ENCODE results near the gene TRIM67.
"Not testable (repeated sequence)": the region's sequence is repeated elsewhere in the genome, so short reads cannot be mapped to it uniquely, and the experiment has no call there.

TRIM67 gene

DNA sequence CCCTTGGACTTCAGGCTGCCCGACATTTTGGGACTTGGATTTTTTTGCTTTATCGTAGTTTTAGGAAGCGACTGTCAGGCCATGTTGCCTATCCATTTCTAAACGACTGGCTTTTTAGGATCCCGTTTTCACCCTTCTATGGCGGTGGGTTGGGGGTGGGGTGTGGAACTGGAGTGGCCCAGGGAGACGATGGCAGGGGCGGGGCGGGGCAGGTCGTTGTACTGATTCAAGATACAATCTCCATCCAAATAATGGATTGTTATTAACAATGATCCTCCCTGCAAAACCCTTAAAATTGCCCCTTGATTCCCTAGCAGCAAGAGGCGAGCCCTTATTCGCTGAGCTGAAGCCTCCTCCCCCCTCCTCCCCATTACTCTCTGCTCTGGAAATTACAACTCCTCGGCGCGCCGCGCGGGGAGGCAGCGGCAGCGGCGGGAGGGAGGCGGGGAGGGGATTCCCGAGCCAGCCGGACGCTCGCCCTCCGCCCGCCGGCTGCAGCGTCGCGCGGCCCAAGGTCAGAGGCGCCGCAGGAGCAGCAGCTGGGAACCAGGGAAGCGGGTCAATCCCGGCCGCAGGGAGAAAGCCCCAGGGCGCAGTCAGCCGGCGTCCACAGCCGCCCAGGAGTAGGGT is at the start of gene TRIM67:
TRIM67 (plus strand) TSS at position 392 of the 630 bp plus-strand sequence. CDS start 912 bp downstream, outside the sequence.
- peaks cover 24% of the 10 kb centered on the region for H3K4me1 ChIP-seq (ENCODE audit: insufficient read depth, low read length)
- no peaks in the 10 kb centered on the region for H3K9me3 ChIP-seq (ENCODE audit: low read length)
- peak within 1 kb of the TSS; percentile 76 for H3K4me3 ChIP-seq (ENCODE audit: low read length)
- H2AFZ ChIP-seq (ENCODE audit: low read depth, low read length) = peak within 1 kb of the TSS; percentile 97
- H3K27me3 ChIP-seq (ENCODE audit: insufficient read depth, low read length) = peaks cover 22% of the 10 kb centered on the region
- no peaks in the 10 kb centered on the region for H3K36me3 ChIP-seq (ENCODE audit: insufficient read depth, low read length)

DNA sequence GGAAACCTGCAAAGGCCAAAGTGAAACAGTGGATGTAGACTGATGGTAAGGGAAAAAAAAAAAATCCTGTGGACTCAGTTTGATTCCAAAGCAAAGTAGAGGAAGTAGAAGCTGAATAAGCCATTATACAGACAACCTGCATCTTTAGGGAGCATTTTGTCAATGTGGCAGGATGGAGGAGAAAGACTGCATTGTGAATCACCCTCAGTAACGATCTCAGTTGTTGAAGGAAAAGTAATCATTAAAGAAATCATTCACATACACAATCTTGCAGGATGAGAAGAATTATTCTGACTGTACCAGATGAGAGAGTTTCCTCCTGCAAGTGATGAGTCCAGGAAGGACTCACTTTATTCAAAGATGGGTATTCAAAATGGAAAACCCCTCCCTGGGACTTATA is 45.1 kb upstream of the TRIM67 start:
- H3K4me1 ChIP-seq (ENCODE audit: insufficient read depth, low read length) = no peaks in the 10 kb centered on the region
- H3K27me3 ChIP-seq (ENCODE audit: insufficient read depth, low read length) = peaks cover 2% of the 10 kb centered on the region
- H3K4me3 ChIP-seq (ENCODE audit: low read length) = no peak overlapping the region
- peaks cover 2% of the 10 kb centered on the region for H3K9me3 ChIP-seq (ENCODE audit: low read length)
- H2AFZ ChIP-seq (ENCODE audit: low read depth, low read length) = no peak overlapping the region
- H3K36me3 ChIP-seq (ENCODE audit: insufficient read depth, low read length) = no peaks in the 10 kb centered on the region

DNA sequence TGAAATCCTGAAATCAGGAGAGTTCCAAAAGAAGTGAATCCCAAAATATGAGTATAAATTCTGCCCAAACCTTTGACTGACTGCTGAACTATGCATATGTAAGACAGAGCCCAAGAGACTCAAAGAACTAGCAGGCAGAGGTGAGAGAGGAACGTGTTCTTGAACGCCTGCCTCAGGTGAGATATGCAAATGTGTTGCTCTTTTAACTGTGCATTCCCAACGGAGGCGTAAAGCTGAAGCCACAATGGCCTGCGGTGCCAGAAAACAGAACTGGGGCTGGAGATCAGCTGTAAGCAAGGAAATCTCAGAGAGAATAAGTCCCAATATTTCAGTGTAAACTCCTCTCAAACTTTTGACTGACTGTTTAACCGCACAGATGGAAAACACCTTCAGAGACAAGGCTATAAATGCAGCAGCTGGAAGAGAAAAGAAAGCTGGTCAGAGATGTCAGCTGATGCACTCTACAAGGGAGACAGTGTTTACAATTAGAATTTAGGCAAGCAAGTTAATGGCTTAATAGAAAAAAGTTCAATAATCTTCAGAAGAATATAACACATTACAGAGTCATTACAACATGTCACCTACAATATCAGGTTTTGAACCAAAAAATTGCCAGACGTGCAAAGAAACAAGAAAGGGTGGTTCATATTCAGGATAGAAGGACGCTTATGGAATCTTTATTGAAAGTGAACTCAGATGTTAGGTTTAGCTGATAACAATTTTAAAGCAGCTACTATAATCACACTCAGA is 43.0 kb upstream of the TRIM67 start:
- no peak overlapping the region for H3K4me3 ChIP-seq (ENCODE audit: low read length)
- no peaks in the 10 kb centered on the region for H3K36me3 ChIP-seq (ENCODE audit: insufficient read depth, low read length)
- H2AFZ ChIP-seq (ENCODE audit: low read depth, low read length) = no peak overlapping the region
- H3K9me3 ChIP-seq (ENCODE audit: low read length) = peaks cover 5% of the 10 kb centered on the region
- H3K4me1 ChIP-seq (ENCODE audit: insufficient read depth, low read length) = no peaks in the 10 kb centered on the region
- peaks cover 2% of the 10 kb centered on the region for H3K27me3 ChIP-seq (ENCODE audit: insufficient read depth, low read length)

DNA sequence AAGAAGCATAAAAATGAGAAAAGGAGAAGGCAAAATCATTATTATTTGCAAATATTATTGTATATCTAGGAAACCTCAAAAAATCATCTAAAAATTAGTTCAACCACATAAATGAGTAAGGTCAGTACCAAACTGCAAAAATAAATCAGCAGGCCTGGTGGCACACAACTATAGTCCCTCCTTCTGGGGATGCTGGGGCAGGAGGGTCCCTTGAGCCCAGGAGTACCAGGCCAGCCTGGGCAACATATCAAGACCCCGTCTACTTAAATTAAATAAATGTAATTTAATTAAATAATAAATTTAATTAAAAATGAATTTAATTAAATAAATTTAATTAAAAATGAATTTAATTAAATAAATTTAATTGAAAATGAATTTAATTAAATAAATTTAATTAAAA is 40.3 kb upstream of the TRIM67 start:
- Histone ChIP-seq H2AFZ (ENCODE audit: low read depth, low read length) (no peak overlapping the region), H3K4me3 (ENCODE audit: low read length) (no peak overlapping the region), H3K9me3 (ENCODE audit: low read length) (peaks cover 5% of the 10 kb centered on the region), H3K27me3 (ENCODE audit: insufficient read depth, low read length) (peaks cover 2% of the 10 kb centered on the region), H3K36me3 (ENCODE audit: insufficient read depth, low read length) (no peaks in the 10 kb centered on the region), H3K4me1 (ENCODE audit: insufficient read depth, low read length) (peaks cover 8% of the 10 kb centered on the region)

DNA sequence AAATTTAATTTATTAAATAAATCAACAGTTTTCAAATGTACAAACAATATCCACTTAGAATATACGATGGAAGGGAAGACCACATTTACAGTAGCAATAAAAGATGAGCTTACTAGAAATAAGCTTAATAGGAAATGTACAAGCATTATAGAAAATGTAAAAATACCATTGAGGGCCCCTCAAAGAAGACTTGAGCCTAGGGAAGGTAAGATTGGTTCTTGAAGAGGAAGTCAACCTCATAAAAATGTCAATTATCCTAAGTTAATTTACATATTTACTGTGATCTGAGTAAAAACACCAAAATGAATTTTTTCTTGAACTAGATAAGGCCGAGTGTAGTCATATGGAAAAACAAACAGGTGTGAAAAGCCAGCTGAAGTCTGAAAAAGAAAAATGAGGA is 39.7 kb upstream of the TRIM67 start:
- no peaks in the 10 kb centered on the region for H3K36me3 ChIP-seq (ENCODE audit: insufficient read depth, low read length)
- H3K9me3 ChIP-seq (ENCODE audit: low read length) = peaks cover 5% of the 10 kb centered on the region
- no peak overlapping the region for H2AFZ ChIP-seq (ENCODE audit: low read depth, low read length)
- H3K4me1 ChIP-seq (ENCODE audit: insufficient read depth, low read length) = peaks cover 8% of the 10 kb centered on the region
- peaks cover 2% of the 10 kb centered on the region for H3K27me3 ChIP-seq (ENCODE audit: insufficient read depth, low read length)
- H3K4me3 ChIP-seq (ENCODE audit: low read length) = no peak overlapping the region

DNA sequence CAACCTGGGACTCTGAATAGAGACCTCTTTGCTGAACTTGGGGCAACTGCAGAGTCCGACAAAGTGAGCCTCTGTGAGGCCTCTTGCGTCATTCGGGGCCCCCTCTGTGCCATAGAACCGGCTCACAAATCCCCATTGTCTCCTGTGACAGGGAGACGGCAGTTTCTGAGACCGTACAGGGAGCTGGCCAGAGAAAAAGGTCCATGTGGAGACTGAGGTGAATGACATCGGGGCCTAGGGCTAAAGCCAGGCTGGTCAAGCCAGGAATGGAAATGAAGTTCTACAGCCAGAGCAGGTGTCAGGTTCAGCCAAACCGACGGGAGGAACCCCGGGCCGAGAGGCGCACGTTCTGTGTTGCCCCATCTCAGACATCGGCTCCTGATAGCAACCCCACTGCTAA is 37.1 kb upstream of the TRIM67 start:
- Histone ChIP-seq H3K36me3 (ENCODE audit: insufficient read depth, low read length) (no peaks in the 10 kb centered on the region), H3K4me1 (ENCODE audit: insufficient read depth, low read length) (peaks cover 8% of the 10 kb centered on the region), H3K27me3 (ENCODE audit: insufficient read depth, low read length) (no peaks in the 10 kb centered on the region), H3K4me3 (ENCODE audit: low read length) (no peak overlapping the region), H2AFZ (ENCODE audit: low read depth, low read length) (no peak overlapping the region), H3K9me3 (ENCODE audit: low read length) (peaks cover 3% of the 10 kb centered on the region)

DNA sequence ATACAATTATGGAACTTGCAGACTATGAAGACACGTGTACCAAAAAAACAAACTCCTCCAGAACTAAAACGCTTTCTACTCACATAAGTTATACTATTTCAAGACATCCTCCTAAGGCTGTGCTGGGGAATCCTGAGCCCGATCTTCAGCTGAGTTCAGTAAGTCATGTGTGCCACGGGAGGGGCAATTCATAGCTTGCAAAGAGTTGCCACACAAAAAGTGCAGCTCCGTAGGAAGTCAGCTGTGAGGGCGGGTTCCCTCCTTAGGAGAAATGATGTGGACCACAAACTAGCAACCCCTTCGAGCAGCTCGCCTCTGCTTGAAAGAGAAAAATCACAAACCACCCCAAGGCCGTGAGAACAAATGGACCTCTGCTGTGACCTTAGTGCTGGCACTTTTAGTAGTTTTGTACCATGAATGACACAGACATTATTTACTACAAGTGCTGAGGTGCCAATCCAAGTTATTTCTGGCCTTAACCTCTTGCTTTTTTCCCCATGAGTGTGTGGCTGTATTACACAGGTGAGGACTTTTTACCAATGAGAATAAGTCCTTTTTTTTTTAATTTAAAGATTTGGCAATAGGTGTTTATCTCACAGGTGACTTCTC is 35.8 kb upstream of the TRIM67 start:
- Histone ChIP-seq H2AFZ (ENCODE audit: low read depth, low read length) (no peak overlapping the region), H3K4me3 (ENCODE audit: low read length) (no peak overlapping the region), H3K9me3 (ENCODE audit: low read length) (peaks cover 3% of the 10 kb centered on the region), H3K27me3 (ENCODE audit: insufficient read depth, low read length) (no peaks in the 10 kb centered on the region), H3K4me1 (ENCODE audit: insufficient read depth, low read length) (peaks cover 8% of the 10 kb centered on the region), H3K36me3 (ENCODE audit: insufficient read depth, low read length) (no peaks in the 10 kb centered on the region)

DNA sequence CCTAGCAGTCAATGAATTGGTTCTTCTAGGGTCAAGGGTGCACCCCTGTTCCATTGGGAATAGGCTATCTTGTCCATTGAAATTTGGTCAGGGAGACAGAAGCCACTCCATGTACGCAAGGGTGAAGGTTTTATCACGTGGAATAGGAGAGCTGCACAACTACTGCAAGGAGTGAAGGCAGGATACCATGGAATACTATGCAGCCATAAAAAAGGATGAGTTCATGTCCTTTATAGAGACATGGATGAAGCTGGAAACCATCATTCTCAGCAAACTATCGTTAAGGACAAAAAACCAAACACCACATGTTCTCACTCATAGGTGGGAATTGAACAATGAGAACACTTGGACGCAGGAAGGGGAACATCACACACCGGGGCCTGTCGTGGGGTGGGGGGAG is 34.8 kb upstream of the TRIM67 start:
- H3K27me3 ChIP-seq (ENCODE audit: insufficient read depth, low read length); H3K36me3 ChIP-seq (ENCODE audit: insufficient read depth, low read length); H2AFZ ChIP-seq (ENCODE audit: low read depth, low read length); H3K9me3 ChIP-seq (ENCODE audit: low read length); H3K4me3 ChIP-seq (ENCODE audit: low read length); H3K4me1 ChIP-seq (ENCODE audit: insufficient read depth, low read length): not testable (repeated sequence)

DNA sequence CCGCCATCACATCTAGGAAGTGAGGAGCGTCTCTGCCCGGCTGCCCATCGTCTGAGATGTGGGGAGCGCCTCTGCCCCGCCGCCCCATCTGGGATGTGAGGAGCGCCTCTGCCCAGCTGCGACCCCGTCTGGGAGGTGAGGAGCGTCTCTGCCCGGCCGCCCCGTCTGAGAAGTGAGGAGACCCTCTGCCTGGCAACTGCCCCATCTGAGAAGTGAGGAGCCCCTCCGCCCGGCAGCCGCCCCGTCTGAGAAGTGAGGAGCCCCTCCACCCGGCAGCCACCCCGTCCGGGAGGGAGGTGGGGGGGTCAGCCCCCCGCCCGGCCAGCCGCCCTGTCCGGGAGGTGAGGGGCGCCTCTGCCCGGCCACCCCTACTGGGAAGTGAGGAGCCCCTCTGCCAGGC is 33.4 kb upstream of the TRIM67 start:
- H3K27me3 ChIP-seq (ENCODE audit: insufficient read depth, low read length); H3K36me3 ChIP-seq (ENCODE audit: insufficient read depth, low read length); H3K4me1 ChIP-seq (ENCODE audit: insufficient read depth, low read length); H3K4me3 ChIP-seq (ENCODE audit: low read length); H3K9me3 ChIP-seq (ENCODE audit: low read length); H2AFZ ChIP-seq (ENCODE audit: low read depth, low read length): not testable (repeated sequence)

DNA sequence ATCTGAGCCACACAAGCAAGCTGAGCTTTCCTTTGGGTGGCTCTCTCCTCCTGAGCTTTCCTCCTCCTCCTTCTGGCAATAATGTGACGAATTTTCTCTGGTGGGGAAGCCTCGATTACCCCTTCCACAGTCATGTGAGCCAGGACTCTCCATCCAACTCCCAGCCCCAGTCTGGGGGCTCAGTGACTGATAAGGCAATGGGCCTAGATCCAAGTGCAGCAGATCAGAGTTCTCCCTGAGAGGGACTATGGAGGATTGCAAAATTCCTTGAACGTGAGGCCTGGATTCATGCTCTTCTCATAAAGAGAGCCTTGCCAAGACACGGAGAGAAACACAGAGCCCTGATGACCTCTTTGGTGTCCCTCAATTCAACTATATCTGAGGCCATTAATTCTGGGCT is 31.3 kb upstream of the TRIM67 start:
- no peaks in the 10 kb centered on the region for H3K36me3 ChIP-seq (ENCODE audit: insufficient read depth, low read length)
- no peaks in the 10 kb centered on the region for H3K9me3 ChIP-seq (ENCODE audit: low read length)
- H2AFZ ChIP-seq (ENCODE audit: low read depth, low read length) = no peak overlapping the region
- peaks cover 5% of the 10 kb centered on the region for H3K4me1 ChIP-seq (ENCODE audit: insufficient read depth, low read length)
- no peak overlapping the region for H3K4me3 ChIP-seq (ENCODE audit: low read length)
- H3K27me3 ChIP-seq (ENCODE audit: insufficient read depth, low read length) = no peaks in the 10 kb centered on the region

DNA sequence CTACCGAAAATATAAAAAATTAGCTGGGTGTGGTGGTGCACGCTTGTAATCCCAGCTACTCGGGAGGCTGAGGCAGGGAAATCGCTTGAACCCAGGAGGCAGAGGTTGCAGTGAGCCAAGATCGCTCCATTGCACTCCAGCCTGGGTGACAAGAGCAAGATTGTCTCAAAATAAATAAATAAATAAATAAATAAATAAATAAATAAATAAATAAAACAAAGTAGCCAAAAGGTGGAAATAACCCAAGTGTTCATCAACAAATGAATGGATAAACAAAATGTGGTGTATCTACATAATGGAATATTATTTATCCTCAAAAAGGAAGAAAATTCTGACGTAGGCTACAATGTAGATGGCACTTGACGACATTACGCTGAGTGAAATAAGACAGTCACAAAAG is 29.3 kb upstream of the TRIM67 start:
- H2AFZ ChIP-seq (ENCODE audit: low read depth, low read length); H3K36me3 ChIP-seq (ENCODE audit: insufficient read depth, low read length); H3K9me3 ChIP-seq (ENCODE audit: low read length); H3K4me3 ChIP-seq (ENCODE audit: low read length); H3K4me1 ChIP-seq (ENCODE audit: insufficient read depth, low read length); H3K27me3 ChIP-seq (ENCODE audit: insufficient read depth, low read length): not testable (repeated sequence)

DNA sequence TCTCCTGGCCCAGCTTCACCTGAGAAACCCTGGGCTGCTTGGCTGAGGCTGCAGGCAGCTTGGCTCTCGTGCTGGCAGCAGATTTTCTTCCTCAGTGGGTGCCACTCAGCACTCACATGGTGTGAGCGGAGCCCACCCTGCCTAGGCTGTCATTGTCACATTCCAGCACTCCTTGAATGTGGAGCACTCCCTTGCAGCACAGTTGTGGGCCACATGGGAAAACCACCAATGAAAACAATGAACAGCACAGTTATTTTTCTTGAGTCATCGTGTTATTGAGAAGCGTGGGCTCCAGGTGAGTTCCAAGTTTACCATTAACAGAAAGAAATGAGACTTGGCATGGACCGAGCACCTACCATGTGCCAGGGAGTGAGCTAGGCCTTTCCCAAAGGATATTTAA is 27.2 kb upstream of the TRIM67 start:
- Histone ChIP-seq H3K4me3 (ENCODE audit: low read length) (no peak overlapping the region), H3K9me3 (ENCODE audit: low read length) (no peaks in the 10 kb centered on the region), H2AFZ (ENCODE audit: low read depth, low read length) (no peak overlapping the region), H3K36me3 (ENCODE audit: insufficient read depth, low read length) (no peaks in the 10 kb centered on the region), H3K4me1 (ENCODE audit: insufficient read depth, low read length) (no peaks in the 10 kb centered on the region), H3K27me3 (ENCODE audit: insufficient read depth, low read length) (peaks cover 6% of the 10 kb centered on the region)

DNA sequence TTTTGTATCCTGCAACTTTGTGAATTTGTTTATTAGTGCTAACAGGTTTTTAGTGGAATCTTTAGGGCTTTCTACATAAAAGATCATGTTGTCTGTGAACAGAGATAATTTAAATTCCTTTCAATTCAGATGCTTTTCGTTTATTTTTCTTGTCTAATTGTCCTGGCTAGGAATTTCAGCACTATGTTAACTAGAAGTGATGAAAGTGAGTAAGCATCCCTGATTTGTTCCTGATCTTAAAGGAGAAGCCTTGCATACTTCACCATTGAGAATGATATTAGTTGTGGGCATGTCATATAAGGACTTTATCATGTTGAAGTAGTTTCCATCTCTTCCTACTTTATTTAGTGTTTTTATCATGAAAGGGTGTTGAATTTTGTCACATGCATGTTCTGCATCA is 23.6 kb upstream of the TRIM67 start:
- no peaks in the 10 kb centered on the region for H3K9me3 ChIP-seq (ENCODE audit: low read length)

More for the DNA sequence above, 23.6 kb upstream of the TRIM67 start:
- no peaks in the 10 kb centered on the region for H3K4me1 ChIP-seq (ENCODE audit: insufficient read depth, low read length)
- H3K27me3 ChIP-seq (ENCODE audit: insufficient read depth, low read length) = peaks cover 13% of the 10 kb centered on the region
- no peak overlapping the region for H2AFZ ChIP-seq (ENCODE audit: low read depth, low read length)
- no peaks in the 10 kb centered on the region for H3K36me3 ChIP-seq (ENCODE audit: insufficient read depth, low read length)
- no peak overlapping the region for H3K4me3 ChIP-seq (ENCODE audit: low read length)
